GM19043 (cell line): ENCODE results near the gene FMN2.

Experiments
- ATAC-seq: cut with Tn5 transposase; IDR thresholded peaks from one replicate; pipeline ENCODE4 v1.9.1; 2021; ENCODE audit warnings: low read depth; ENCODE audit not compliant: unreplicated experiment

FMN2 gene

DNA sequence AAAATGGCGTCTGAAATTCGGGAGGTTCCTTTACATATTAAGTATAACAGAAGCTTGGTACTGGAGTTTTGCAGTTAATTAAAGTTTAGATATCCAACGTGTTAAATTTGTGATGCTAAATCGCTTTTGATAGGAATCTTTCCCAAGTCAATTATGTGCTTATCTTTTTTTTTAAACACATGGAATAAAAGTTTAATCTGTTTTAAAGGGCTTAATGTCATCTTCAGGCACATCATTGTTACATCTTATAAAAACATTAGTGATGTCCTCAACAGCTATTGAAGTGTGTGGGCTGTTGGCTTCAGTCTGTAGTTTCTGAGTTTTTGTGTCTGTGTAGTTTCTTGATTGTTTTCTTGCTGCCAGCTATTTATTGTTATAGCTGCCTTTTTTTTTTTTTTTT lies 5.3 kb downstream of the FMN2 start:
- ATAC-seq: no peak

DNA sequence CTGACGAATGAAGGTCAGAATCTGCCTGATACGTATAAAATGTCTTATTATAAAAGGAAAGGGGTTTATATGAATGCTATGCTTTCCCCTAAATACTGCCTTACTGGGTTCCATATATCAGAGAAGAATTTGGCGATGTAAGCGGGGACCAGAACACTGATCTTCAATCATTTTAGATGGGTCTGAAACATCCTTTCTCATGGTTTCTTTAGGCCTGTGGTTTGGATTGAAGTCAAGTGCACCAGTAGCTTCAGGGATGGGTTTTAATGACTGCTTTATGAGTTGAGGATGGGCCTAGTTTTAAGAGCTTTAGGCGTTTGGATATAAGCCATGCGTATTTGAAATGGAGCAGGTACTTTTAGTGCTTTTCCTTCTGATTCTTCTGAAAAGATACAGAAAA lies 6.9 kb downstream of the FMN2 start:
- no peak for ATAC-seq

DNA sequence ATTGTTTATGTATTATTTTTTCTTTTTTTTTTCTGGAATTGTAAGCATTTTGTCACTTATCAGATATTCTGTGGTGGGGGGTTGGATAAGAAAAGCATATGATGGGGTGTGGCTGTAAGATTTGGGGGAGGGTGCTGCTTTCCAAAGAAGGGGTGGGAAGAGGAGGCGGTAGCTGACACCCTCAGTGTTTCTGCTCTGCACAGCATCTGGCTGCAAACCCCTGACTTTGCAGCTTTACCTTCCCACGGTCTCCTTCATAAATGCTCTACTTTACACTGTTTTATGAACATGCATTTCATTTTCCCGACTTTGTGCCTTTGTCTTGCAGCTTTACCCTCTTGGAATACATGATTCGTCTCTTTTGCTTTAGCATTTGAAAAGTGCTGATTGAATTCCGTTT lies 7.6 kb downstream of the FMN2 start:
- no peak for ATAC-seq

DNA sequence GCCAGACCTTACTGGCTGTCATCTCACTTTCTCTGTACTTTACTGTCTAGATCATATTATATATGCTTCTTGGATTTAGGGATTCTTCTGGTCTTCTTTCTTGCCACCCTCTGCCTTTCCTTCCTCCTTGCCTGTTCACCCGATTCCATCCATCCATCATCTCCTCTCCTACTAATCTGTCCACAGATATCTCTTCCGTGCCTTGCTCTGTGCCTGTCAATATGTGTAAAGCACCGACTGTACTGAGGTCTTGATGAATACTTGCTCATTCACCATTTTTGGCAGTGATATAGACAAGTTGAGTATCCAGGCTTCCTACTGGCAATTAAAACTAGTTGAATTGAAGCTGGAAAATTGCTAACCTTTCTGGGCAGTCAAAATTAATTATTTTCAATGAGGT lies 8.1 kb downstream of the FMN2 start:
- no peak for ATAC-seq

DNA sequence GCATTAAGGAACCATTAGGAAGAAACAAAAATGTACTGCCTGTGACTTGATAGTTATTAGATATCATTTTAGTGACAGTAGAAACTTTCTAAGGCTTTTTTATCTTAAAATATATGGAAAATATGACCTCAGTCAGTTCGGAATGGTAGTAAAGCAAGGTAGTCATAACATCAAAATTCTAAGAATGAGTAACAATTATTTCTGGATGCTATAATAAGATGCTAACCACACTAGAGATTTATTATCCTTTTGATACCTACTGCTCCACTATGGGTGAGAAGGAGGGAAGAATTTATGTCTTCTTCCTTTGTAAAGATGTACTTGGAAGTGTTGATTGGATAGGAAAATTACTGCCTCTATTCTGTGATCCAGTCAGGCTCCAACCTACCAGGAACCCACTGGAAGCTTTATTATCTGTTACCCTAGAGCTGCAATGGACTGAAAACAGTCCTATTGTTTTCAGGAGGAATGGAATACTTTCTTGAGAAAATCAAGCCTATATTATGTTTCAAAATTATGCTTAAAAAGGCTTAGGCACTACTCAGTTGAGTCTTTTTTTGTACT lies 8.8 kb downstream of the FMN2 start:
- ATAC-seq: no peak

DNA sequence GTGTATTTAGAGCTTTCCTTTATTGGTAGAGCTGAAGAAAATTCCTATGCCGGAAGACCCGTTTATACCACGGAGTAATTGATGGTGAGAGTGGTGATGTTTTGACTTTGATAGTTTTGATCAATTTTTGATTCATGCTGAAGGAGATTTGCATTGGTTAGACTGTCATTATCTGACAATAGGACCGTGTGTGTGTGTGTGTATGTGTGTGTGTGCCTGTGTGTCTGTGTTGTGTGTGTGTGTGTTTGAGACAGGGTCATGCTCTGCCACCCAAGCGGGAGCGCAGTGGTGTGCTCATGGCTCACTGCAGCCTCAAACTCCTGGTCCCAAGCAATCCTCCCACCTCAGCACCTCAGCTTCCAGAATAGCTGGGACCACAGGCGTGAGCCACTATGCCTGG lies 9.6 kb downstream of the FMN2 start:
- no peak for ATAC-seq

DNA sequence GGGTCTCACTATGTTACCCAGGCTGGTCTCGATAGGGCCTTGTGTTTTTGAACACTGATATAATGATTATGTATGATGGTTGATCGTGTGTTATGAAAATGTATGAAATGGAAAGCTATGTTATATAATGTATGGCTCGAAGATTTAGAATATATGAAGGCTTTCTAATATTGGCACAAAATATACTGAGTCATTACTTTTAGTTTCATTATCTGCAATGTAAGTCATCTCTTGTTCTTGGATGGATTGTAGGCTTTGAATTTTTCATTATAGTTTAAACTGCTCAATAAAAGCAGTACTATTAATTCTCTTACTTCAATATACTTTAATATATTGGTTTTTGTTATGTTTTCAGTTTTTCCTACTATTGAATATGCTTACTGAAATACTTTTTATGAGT lies 10.1 kb downstream of the FMN2 start:
- ATAC-seq: no peak

DNA sequence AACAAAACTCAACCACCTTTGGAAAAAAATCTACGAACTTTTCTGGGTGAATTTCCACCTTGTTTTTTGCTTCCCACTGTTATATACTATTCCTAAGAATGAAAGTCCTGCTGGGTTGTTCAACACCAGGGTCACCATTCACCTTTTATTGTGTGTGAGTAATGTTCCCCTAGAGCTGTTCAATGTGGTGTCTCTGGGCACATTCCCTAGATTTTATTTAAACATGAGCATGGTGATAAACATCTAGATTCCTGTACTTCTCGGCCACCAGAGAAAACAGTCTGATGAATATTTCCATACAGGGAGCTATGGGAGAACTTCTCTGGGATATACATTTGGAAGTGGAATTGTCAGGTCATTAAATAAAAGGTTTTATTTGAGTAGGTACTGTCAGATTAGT lies 13.0 kb downstream of the FMN2 start:
- no peak for ATAC-seq

DNA sequence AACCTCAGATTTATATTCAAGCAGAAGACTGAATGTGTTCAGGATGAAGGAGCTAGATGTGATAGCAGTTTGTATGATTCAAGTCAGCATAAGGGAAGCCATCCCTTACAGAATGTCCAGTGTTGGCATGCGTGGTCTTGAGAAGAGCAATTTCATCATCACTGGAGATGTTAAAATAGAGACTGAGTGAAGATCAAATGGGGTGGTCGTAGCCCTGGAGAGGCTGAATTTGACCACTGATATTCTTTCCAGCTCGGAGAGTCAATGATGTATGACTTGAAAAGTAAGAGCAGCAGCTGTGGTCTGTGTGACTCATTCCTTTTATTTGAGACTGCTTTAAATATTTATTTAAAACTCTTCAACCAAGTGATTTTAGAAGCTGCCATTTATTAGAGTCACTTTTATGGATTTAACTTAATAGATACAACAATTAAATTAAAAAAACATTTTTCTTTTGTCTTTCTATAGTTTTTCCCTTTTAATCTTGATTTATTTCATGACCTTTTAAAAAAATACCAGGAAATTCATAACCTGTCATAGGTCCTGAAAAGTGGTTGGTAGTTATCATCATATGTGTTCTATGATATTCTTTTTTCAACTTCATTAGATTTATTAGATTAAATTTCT lies 15.5 kb downstream of the FMN2 start:
- no peak for ATAC-seq

DNA sequence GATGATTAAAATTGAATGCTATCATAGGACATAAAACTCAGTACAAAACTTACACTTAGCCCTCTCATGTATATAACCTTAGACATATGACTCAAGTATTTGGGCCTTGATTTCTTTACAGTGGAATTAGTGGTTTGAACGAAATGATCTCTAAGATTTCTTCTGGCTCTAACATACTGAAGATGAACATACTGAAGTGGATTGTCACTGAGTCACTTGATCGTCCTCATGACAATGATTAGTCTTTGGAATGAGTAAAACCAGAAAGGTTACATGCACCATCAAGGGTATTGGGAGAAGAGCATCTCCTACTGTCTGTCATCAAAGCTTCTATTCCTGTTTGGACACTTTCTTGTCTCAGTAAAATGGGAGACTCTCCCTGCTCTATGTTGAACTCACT lies 17.4 kb downstream of the FMN2 start:
- no peak for ATAC-seq

DNA sequence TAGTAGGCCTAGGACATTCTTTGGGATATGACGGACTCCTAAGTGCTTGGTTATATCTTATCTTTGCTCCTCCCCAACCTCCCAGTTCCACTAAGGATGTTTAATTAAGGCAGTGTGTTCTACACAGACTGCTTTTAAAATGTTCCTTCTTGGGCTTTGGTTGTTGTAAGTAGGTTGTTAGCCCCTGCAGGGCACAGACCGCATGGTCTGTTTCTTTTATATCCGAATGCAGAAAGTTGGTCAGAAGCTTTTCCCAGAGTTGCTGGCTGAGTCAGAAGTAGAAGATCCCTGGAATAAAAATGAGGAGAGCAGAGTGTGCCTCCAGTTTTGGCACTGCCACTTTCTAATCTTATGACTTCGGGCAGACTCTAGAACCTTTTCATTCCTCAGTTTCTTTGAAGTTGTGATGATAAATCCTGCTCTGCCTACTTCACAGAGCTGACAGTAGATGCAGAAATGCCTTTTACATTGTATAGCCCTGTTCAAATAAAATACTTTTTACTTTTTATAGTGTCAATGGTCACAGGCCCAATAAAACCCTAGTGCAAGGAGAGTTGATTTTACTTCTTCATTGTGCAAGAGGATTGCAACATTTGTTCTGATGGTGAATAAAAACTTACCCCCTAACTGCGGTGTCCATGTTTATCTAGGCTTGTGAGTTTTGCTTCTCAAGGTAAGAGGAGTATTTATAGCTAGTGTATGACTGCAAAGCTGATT lies 18.4 kb downstream of the FMN2 start:
- no peak for ATAC-seq

DNA sequence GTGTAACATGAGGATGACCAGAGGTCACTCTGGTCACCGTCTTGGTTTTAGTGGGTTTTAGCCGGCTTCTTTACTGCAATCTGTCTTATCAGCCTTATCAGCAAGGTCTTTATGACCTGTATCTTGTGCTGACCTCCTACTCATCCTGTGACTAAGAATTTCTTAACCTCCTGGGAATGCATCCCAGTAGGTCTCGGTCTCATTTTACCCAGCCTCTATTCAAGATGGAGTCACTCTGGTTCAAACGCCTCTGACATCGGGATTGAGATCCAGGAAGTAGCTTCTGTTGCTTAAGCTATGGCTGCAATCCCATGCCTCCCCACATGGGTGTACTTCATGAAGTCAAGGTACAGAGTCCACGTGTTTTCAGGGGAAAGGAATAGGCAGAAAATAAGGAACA lies 19.9 kb downstream of the FMN2 start:
- ATAC-seq: no peak

DNA sequence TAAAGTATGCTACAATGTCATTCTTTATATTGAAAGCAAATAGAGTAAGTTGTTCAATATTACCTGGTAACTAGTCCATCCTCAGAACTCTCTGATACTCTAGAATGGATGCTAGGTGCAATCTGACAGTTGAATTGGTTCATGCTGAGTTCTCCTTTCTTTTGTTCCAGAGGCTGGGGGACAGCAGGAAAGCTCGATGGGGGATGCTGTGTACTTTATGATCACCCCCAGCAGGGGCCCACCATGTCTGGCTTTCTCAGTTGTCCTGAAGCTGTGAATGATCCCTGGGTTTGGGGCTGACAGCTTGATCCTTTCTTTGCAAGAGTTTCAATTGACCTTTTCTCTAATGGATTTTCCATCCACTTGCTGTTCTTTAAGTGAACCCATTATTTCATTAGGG lies 22.5 kb downstream of the FMN2 start:
- no peak for ATAC-seq

DNA sequence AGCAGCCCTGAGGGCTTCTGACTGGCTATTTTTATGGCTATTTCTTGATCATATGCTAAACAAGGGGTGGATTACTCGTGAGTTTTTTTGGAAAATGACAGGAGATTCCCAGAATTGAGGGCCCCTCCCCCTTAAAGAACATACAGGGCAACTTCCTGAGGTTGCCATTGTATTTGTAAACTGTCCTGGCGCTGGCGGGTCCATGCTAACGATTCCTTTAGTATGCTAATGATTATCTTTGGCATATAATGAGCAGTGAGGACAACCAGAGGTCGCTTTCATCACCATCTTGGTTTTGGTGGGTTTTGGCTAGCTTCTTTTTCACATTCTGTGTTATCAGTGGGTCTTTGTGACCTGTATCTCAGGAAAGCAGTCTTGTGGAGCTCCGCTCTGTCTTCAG lies 24.1 kb downstream of the FMN2 start:
- no peak for ATAC-seq

DNA sequence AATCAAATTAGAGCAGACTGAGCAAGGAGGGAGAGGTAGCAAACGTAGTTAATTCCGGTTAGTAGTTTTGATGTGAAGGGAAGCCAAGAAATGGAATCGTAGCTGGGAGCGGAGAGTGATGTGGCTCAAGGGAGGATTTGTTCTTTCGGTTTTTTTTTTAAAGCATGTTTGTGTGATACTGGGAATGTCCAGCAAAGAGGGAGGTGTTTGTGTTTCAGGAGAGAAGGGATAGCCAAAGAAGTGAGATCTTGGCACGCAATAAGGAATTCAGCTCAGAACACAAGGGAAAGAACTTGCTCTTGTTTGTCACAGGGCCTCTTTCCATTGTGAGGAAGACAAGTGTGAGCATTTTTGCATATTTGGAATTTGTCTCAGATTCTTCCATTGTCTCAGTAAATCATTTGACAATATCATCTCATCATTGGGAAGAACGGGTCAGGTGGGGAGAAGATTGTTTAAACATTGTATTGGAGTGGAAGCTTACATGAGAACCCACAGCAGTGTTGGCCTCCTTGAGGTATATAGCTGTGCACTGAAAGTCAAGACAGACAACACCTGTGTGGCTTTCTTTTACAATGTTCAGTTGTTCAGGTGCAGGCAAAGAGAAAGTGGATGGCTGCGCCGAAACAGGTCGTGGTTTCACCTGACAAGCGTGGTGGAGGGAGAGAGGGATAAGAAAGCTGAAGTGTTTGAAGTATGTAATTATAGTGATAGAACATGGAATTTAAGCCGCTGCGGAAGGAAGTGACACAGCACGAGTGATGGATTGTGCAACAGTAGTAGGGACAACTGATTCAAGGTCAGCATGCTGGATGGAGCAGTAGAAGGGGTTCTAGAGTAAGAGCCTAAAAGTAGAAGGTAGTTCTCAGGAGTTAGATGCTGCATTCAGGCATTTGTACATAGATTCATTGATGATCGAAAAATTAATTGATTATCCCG lies 25.4 kb downstream of the FMN2 start:
- ATAC-seq: no peak

DNA sequence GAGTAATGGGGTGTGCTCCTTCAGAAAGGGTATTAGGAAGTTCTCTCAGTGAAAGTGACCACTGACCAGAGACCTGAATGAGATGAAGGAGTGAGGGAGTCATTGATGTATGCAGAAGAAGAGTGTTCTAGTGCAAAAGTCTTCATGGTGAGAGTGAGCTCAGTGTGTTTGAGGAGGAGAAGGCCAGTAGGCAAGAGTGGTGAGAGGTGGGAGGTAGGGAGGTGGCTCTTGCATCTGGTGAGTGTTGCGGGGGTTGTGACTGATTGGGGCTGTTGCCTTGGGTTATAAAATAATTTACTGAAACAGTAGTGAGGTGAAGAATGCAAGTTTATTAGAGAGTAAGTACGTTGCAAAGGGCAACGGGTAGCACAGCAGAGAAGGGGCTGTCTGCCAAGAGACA lies 26.2 kb downstream of the FMN2 start:
- no peak for ATAC-seq

DNA sequence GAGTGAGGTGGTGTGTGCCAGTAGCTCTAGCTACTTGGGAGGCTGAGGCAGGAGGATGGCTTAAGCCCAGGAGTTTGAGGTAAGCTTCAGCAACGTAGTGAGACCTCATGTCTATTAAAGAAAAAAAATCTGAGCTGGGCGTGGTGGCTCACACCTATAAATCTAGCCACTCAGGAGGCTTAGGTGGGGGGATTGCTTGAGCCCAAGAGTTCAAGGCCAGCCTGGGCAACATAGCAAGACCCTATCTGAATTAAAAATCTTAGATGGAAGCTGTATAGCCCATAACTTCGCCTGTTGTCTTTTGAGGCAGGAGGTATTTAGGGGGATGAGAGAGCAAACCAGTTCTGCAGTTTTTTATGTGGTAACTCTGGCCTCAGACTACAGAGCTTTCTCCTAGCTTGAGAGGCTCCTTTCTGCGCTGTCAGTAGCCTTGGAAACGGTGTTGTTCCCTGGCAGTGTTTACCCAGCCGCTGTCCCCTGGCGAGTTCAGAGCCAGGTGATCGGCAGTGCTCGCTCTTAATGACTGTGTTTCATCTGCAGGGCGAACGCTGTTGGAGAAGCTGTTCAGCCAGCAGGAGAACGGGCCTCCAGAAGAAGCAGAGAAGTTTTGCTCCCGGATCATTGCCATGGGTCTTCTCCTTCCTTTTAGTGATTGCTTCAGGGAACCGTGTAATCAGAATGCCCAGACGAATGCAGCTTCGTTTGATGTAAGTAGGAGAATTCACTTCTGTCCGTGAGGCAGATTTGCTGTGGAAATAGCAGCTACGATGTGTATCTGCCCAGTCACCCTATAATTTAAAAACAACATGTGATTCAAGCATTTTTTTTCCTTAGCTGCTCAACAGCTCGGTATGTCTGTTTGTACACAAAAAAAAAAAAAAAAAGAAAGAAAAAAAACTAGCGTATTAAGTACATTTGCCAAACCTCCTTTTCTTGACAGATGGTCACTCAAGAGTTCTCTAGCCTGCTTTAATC lies 31.2 kb downstream of the FMN2 start:
- no peak for ATAC-seq

DNA sequence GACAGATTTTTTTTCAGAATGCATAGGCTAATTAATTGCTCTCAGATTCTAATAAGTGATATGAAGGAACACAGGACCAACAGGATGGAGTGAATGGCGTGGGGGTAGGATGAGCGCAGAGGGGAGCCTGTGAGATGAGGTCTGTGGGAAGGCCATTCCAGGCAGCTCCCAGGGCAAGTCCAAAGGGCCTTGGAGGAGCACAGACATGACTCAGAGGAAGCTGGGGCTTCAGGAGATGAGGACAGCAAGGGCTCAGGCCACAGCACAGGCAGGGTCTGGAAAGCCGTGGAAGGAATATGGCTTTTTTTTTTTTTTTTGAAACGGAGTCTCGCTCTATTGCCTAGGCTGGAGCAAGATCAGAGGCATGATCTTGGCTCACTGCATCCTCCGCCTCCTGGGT lies 35.1 kb downstream of the FMN2 start:
- ATAC-seq: no peak

DNA sequence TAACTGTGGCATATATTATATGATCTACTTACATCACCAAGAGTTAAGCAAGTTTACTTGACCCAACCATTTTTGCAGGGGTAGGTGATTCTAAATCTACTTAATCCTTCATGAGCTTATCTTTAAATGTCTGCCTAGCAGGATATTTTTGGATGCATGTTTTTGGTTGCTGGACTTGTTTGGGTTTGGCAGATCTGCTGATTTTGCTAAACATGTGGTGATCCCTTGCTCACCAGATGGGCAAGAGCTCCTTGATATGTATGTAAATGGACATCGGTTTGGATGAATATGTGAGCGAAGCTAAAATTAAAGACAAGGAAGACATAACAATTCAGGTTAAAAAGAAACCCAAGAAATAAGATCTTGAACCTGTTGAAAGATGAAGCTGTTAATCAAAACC lies 36.7 kb downstream of the FMN2 start:
- ATAC-seq: no peak

DNA sequence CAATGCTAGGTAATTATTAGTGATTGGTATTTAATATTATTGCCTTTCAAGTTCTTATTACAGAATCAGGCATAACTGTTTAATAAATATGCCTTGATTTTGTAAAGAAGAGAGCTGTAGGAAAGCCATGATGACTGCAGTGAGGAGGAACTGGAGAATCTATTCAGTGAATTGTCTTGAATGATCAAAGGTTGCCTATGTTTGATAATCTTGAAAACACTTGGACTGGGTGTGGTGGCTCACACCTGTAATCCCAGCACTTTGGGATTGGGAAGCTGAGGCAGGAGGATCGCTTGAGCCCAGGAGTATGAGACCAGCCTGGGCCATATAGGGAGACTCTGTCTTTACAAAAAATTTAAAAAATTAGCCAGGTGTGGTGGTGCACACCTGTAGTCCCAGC lies 42.4 kb downstream of the FMN2 start:
- no peak for ATAC-seq
